Measurements from ENCODE around the gene IL18.
"Not testable (repeated sequence)": the region's sequence is repeated elsewhere in the genome, so short reads cannot be mapped to it uniquely, and the experiment has no call there.

DNA sequence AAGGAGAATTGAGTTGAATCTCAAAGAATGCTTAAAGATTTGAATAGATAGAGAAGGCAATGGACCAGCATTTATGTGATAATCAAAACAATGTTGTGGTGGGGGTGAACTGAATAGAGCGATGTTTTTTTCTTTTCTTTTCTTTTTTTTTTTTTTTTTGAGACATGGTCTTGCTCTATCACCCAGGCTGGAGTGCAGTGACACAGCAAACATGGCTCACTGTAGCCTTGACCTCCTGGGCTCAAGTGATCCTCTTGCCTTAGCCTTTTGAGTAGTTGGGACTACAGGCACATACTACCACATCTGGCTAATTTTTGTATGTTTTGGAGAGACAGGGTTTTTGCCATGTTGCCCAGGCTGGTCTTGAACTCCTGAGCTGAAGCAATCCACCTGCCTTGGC, 1.7 kb downstream of the IL18 start:
- not testable (repeated sequence) for TF ChIP-seq POLR2A, POLR2AphosphoS5 (IDR thresholded peaks at IDR 0.05; ENCODE audit: low read depth, low read length)

Measured in GM12892 (cell line).